GM19324 (cell line): ENCODE results near the gene B4GALNT3.

Source experiments
- ATAC-seq: cut with Tn5 transposase; IDR thresholded peaks from one replicate; pipeline ENCODE4 v1.9.1; 2021; ENCODE audit warnings: mild to moderate bottlenecking, moderate library complexity; ENCODE audit not compliant: unreplicated experiment, low FRiP score

Gene B4GALNT3

DNA sequence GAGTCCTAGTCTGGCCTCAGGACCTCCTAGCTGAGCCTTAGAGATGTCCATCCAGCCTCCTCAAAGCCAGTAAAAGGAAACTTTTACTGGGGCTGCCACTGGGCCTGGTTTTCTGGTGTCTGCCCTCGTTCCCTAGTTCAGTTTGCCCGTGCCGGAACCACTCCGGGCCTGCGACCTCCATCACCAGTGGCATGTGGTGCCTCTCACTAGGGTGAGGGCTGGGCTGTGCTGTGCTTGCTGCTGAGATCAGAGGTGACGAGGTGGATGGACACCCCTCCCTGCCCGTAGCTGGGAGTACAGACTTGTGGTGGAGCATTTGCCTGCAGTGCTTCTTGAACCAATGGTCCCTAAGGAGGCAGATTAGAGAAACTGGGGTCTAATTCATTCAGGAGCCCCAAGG, 75.7 kb downstream of the B4GALNT3 start:
- ATAC-seq, result no peak

DNA sequence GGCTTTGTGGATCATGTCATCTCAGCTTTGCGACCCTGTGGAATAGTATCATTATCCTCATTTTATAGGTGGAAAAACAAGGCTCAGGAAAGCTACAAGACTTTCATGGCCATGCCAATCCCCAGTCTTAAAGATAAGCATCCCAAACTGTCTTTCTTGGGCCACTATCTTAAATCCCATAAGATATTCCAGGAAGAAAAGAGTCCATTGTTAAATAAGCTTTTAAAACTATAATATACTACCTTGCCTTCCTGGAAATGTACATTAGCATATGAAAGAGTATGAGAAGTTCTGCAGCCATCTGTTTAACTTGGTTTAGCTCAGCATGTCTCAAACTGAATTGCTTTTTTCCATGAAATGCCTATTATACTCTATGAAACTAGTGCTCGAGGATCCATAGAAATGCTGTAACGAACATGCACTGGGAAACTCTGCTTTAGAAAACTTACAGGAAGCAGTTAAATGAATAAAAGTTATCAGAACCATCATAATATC, 77.1 kb downstream of the B4GALNT3 start:
- no peak for ATAC-seq

DNA sequence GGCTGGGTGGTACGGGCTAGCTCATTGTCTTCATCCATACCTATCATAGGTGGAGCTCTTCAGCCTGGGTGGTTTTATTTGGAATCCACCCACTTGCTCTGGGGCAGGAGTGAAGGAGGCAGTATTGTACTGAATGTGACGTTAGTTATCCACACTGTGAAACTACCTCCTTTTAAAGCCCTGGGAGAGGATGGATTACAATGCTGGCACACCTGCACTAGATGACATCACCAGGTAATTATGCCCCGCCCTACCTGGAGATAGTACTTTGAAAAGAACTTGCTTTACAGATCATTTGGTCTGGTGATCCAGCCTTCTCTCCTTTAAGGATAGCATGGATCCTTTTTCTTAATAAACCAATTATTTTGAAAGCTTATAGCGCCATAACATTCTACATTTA, 78.0 kb downstream of the B4GALNT3 start:
- no peak for ATAC-seq

DNA sequence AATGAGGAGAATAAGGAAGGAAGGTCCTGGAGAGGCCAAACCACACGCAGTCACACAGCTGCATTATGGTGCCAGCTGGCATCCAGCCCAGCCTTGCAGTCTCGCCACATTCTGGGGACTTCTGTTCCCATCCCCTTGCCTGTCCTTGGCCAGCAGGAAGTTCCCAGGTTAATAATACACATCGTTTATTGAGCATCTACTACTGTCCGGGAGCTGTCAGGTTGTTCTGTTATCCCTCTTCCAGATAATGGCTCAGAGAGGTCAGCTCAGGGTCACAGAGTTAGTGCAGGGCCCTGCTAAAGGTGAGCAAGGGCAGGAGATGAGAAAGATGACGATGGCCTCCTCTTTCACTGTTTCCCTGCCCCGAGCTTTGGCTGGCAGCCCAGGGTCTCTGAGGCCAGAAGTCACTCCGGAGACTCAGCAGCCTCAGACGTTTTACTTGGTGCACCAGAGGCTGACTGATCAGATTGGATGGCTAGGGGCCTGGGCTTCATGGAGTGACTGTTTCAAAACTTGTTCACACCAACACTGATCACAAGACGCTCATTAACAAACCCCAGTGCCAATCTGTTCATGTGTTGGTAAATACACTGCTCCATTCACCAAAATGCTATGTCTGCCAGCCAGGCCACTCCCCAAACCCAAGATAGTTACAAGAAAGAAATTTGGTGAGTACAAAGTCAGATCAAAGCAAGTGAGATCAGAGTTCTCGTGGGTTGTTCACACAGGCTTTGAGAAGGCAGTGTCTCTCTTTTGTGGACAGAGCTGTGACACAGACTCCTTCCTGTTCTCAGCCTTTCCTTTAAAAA, 79.2 kb downstream of the B4GALNT3 start:
- ATAC-seq, result no peak

DNA sequence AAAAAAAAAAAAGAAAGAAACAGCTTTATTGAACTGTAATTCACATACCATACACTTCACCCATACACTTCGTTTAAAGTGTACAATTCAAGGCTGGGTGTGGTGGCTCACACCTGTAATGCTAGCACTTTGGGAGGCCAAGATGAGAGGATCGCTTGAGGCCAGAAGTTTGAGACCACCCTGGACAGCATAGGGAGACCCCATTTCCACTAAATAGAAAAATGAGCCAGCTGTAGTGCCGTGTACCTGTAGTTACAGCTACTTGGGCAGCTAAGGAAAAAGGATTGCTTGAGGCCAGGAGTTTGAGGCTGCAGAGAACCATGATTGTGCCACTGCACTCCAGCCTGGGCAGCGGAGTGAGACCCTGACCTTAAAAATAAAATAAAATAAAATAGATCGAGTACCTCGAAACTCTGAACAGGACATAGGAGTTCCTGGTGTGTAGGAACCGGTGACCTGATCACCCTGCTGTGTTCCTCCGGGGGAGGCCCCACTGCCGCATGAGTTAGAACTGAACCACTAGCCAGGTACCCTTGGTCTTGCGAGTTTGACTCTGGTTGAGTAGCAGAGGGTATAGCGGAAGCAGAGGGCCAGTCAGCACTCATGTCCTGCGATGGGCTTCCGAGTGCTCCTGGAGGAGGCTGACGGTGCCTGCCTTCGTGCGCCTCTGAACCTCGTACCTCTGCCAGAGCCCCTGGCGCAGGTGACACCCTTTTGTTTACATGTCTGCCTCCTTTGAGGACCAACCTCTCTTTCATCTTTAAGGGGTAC, 80.0 kb downstream of the B4GALNT3 start:
- no peak for ATAC-seq

DNA sequence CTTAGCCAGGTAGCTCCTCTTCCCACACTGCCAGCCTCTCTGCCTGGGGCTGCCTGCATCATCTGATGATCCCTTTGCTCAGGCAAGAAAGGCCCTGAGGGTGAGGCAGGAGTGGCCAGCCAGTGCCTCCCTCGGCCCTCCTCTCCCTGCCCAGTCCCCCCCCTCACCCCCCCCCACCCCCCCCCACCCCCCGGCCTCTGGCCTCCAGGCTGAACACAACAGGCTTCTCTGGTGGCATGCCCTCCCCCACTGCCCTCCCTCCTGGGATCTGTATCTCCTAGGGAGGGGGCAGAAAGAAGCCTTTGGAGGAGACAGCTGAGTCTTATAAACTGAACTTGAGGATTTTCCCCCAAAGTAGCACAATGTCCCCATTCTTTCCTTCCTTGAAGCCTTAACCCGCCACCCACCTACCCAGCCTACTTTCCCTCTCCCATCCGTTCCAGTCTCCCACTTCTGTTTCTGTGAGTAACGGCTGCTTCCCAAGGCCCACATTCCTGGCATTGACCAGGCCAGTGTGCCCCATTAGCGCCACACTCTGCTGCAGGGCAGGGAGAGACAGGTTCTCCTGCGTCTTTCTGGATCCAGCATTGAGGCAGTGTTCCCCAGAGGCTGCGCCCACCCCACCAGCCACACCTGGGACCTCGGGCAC, 82.1 kb downstream of the B4GALNT3 start:
- no peak for ATAC-seq

DNA sequence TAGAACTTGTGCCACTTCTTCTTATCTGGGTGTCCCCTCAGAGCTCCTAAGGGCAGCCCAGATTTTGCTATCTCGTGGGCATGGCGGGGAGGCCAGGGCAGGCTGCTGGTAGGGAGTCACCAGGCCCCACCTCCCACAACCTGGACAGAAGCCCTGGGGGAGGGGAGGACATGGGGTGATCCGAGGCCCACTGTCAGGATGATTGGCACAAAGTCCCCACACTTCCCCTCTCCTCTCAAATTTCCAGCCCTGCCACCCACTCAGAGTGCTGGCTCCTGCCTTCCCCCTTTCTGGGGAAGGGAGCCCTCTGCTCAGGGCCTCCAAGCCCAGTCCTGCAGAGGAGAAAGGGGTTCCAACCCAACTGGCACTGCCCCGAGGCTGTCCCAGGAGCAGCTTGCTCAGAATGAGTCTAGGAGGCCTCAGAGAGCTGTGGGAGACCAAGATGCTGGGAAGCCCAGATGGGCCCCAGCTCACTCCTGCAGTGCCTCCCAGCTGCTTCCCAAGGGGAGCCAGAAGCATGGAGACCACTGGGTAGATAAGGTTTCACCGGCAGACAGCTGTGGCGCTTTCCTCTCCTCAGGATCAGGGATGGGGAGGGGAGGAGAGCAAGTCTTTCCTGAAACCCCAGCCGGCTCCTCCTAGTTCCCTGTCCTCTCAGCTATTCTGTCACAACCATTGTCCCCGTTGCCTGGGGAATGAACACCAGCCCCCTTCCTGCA, 82.8 kb downstream of the B4GALNT3 start:
- no peak for ATAC-seq

DNA sequence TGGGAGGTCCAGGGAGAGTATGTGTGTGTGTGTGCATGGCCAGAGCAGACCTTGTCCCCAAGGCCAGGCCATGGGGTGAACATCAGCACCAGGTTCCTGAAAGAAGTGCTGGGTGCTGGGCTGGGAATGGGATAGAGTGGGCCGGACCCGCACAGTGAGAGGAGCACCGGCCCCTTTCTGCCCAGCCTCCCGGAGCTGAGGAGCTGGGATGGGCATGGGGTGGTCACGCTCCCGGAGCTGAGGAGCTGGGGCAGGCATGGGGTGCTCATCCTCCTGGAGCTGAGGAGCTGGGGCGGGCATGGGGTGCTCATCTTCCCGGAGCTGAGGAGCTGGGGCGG, 83.3 kb downstream of the B4GALNT3 start:
- ATAC-seq, result no peak

DNA sequence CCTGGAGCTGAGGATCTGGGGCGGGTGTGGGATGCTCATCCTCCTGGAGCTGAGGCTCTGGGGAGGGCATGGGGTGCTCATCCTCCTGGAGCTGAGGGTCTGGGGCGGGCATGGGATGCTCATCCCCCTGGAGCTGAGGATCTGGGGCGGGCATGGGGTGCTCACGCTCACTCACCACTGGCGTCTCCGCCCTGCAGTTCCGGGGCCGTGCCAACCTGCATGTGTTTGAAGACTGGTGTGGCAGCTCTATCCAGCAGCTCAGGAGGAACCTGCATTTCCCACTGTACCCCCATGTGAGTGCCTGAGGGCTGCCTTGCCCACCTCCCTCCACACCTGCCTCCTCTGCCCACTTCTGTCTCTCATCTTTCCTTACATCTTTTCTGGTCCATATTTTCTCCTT, 84.4 kb downstream of the B4GALNT3 start:
- ATAC-seq, result no peak

DNA sequence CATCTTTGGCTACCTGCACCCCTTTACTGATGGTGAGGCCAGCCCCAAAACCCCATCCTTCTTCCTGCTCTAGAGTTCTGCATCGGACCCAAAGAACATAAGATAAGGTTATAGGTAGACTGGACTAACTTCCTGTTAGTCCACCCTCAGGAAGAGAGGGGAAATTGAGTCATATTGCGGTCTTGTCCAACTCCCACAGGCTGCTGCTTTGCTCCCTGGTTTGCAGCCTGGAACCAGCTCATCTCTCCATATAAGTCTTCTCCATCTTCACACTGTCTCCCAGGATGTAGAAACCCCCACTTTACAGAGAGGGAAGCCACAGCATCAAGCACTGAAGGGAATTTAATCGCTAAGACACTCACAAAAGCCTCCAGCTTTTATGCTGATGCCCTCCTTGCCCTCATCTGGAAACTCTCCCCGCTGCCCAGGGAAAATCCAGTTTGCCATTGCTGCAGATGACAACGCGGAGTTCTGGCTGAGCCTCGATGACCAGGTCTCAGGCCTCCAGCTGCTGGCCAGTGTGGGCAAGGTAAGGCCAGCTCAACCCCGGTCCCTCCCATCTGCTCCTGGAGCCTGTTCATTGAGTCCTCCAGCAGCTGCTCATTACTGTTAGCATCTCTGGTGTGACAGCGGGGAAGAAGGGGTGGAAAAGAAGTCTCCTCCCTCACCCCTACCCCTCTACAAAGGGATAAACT, 85.3 kb downstream of the B4GALNT3 start:
- ATAC-seq, result no peak

DNA sequence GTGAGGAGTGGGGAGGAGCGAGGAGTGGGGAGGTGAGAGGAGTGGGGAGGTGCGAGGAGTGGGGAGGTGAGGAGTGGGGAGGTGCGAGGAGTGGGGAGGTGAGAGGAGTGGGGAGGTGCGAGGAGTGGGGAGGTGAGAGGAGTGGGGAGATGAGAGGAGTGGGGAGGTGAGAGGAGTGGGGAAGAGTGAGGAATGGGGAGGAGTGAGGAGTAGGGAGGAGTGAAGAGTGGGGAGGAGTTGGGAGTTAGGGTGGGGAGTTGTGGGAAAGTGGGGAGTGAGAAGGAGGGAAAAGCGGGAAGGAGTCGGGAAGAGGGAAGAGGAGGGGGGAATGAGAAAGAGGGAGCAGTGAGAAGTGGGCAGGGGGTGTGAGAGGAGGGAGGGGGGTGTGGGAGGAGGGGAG, 86.1 kb downstream of the B4GALNT3 start:
- no peak for ATAC-seq

DNA sequence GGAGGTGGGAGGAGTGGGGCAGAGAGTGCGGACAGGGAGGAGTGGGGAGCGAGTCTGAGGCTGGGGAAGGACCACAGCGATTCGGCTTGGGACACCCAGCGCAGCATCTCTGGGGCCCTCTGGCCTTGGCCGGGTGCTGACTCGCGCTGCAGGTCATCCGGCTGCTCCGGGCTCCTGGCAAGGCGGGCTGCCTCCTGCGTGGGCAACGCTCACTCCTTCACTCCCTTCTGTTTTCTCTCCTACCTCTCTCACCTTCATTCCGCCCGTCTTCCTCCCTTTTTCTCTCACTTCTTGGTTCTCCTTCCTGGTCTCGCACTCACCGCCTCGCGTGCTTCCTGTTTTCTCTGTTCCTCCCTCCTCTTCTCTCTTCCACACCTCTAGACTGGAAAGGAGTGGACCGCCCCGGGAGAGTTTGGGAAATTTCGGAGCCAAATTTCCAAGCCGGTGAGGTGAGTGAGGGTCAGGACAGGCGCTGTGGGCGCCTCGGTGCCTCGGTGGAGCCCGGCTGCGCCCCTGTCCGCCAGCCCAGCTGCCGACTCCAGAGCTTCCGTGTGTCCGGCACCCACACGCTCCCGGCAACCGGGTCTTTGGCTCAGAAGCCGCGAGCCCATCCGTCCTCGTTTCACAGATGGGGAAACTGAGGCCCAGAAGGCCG, 86.7 kb downstream of the B4GALNT3 start:
- no peak for ATAC-seq

DNA sequence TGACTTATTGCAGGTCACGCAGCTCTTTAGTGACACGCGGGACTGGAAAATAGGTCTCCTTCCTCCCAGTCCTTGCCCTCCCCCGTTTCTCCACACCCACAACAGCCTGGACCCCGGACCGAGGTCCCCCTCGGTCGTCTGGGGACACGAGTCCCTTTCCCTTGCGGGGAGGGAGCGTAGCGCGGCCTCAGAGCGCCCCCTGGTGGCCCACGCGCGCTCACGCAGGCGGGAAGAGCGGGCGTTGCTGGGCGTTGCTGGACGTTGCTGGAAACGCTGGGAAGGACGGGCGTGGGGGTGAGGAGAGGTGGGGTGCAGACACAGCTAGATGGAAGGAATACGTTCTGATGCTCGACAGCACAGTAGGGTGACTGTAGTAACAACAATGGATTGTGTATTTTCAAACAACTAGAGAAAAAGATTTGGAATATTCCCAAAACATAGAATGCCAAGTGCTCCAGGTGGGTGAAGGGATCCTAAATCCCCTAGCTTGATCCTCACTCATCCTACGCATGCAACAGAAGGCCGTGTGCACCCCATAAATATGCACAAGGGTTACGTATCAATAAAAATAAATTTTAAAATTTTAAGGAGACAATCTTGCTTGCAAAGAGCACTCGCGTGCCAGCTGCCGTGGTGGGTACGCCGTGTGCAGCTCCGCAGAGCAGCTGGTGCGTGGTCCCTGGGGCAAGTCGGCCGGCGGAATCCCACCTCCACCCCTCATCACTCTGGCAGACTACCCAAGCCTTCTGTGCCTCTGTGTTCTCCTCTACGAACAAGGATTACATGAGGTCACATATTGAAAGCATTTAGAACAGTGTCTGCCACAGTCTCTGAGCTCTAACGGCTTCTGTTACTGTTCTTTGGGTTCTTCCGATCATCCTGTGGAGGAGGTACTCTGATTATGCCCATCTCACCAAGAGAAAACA, 87.4 kb downstream of the B4GALNT3 start:
- ATAC-seq, result no peak

DNA sequence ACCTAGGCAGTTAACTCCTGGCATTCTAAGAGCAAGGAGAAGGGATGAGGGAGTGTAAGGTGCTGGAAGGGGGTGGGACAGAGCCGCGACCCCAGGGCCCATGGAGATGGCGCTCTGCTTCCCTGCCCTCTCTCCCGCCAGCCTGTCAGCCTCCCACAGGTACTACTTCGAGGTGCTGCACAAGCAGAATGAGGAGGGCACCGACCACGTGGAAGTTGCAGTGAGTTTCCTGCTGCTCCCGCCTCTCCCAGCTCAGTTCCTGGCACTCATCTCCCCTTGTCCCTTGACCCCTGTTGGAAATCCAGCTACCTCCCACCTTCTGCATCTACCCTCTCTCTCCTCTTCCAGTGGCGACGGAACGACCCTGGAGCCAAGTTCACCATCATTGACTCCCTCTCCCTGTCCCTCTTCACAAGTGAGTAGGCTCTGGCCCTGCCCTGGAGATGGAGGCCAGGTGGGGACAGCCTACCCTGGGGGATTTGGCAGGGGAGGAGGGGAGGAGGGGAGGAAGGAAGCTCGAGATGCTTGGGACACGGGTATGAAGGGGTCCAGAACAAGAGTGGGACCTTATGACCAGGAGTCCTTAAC, 88.2 kb downstream of the B4GALNT3 start:
- no peak for ATAC-seq

DNA sequence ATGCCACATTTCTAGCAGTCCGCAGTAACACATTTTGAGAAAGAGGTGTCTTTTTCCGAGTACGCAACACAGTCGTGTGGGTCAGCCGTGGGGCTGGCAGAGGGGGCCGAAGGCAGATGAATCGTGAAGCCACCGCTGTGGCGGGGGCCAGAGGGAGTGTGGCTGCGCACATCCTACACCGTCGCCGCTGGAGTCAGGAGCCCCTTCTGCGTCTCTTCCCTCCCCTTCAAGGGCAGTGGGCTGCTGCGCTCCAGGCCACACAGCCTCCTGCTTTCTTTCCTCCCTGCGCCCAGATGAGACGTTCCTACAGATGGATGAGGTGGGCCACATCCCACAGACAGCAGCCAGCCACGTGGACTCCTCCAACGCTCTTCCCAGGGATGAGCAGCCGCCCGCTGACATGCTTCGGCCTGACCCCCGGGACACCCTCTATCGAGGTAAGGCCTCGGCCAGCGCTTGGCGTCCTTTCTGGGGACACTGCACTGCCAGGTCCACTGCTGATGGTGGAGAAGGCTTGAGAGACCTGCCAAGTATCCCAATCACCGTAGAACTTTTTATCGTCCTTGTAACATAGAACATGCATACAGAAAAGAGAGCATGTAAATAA, 89.8 kb downstream of the B4GALNT3 start:
- ATAC-seq, result no peak

DNA sequence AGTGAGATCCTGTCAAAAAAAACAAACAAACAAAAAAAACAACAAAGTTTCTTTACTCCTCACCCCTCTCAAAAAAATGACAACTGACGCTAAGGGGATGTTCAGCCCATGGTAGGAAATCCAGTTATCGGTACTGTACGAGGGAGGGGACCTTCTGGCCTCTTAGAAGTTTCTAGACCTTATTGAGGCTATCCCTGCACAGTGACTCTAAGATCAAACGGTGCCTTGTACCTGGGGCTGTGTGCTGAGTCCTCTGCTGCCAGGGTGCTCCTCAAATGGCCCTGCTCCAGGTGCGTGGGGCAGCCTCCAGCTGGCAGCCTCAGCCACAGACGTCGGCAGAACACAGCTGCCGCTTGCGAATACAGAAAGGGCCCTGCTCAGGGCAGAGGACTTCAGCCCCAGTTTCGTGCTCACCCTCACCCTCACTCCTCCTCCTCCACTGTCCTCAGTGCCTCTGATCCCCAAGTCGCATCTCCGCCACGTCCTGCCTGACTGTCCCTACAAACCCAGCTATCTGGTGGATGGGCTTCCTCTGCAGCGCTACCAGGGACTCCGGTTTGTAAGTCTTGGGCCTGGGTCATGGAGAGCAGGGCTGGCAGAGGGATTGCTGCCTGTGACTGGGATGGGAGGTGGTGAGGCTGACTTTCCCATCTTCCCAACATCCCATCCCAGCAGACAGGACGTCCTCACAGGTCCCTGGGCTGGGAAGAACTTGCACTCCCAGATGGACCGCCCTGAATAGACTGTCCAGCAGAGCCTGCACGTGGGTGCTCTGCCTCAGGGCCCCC, 90.9 kb downstream of the B4GALNT3 start:
- ATAC-seq, result no peak

DNA sequence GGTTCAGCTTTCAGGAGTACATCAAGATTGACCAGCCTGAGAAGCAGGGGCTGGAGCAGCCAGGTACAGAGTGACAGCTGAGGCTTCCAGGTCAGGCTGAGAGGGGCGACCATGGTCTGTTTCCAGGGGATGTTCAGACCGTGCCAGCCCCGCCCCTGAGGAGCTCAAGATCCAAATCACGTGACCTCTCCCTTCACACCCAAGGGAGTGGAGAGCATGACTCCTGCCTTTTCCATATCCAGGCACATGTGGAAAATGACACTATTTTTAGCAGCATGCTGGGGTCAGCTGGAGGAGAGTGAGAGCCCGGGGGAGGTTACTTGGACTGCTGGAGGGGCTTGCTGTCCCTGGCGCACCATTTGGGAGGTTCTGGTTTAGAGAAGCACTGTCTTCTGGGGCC, 92.7 kb downstream of the B4GALNT3 start:
- no peak for ATAC-seq
